ENCODE measurements around the gene MIGA2. TPM values are rescaled to one million over a fixed set of nuclear protein-coding genes. Genes with fewer than 3 reads are reported as not detected.

The MIGA2 gene
- total and polyA plus RNA-seq, 9 of the 15 experiments (the other 6 are each of a cell fraction or from before 2014, with no cell fraction given) = 0.15 to 54.1 (median 18.0) TPM

DNA sequence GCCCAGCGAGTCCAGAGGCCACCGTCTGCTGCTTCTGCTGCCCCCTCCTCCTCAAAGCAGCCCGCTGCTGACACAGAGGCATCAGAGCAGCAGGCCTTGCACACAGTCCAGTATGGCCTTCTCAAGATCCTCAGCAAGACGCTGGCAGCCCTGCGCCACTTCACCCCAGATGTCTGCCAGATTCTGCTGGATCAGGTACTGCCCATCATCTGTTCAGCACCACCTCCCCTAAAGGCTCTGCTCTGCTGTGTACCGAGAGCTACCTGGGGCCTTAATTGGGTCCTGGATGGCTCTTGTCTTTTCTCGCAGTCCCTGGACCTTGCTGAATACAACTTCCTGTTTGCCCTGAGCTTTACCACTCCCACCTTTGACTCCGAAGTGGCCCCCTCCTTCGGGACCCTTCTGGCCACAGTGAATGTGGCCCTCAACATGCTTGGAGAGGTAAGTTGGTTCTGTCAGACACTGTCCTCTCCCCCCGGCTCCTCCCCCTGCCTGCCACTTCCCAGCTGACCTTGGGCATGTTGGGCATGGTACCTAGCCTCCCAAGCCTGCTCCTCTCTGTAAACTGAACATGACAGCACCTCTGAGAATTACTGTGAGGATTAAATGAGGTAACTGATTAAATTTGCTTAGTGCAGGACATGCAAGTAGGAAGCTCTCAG lies 31.0 kb upstream of the MIGA2 start (continued):
- TF ChIP-seq, protein P1, sequence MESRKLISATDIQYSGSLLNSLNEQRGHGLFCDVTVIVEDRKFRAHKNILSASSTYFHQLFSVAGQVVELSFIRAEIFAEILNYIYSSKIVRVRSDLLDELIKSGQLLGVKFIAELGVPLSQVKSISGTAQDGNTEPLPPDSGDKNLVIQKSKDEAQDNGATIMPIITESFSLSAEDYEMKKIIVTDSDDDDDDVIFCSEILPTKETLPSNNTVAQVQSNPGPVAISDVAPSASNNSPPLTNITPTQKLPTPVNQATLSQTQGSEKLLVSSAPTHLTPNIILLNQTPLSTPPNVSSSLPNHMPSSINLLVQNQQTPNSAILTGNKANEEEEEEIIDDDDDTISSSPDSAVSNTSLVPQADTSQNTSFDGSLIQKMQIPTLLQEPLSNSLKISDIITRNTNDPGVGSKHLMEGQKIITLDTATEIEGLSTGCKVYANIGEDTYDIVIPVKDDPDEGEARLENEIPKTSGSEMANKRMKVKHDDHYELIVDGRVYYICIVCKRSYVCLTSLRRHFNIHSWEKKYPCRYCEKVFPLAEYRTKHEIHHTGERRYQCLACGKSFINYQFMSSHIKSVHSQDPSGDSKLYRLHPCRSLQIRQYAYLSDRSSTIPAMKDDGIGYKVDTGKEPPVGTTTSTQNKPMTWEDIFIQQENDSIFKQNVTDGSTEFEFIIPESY (CRISPR knock-in tag; IDR thresholded peaks at IDR 0.05) = no peak
- TF ChIP-seq ATF1 (CRISPR knock-in tag; IDR thresholded peaks at IDR 0.05) (no peak), ATF1 (tag; IDR thresholded peaks at IDR 0.05) (no peak), ZNF224 (CRISPR knock-in tag; IDR thresholded peaks at IDR 0.05) (no peak), CBX1 (IDR thresholded peaks at IDR 0.05; ENCODE audit: low read depth) (no peak), YBX1 (IDR thresholded peaks at IDR 0.05) (no peak), CC2D1A (IDR thresholded peaks at IDR 0.05) (no peak), SUPT5H (IDR thresholded peaks at IDR 0.05) (peak; percentile 46; the same call in 1 of the 2 replicates)

DNA sequence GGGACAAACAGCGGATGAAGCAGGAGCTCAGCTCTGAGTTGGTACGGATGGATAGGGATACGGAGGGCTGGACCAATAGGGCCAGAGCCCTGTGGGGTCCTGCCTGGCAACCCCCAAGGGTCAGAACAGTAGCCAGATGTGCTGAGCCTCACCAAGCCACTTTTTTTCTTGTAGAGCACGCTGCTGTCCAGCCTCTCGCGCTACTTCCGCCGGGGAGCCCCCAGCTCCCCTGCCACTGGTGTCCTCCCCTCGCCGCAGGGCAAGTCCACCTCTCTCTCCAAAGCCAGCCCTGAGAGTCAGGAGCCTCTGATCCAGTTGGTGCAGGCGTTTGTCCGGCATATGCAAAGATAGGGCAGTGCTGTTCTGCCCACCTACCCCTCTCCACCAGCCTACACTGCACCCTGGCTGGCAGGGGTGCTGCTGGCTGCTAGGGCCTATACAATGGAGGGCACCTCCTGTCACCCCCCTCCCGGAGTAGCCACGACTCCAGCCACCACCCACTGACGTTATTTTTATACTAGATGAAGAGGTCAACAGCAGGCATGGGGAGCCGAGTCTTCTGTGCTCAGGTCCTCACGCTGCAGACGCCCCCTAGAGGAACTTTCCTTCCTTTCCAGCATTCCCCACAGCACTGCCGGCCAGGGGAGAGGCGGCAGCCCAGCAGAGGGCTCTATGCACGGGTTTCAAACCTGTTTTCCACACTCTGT lies 29.9 kb upstream of the MIGA2 start:
- Histone ChIP-seq H3K4me1 (replicated peaks in 1 of 2; ENCODE audit: control insufficient read depth in 2 of 2, insufficient read depth in 2 of 2, low read length in 2 of 2) (peaks cover 0 to 36% of the 10 kb centered on the region in 2 experiments; a peak in 3 of 5 replicates), H3K9me1 (ENCODE audit: control insufficient read depth, insufficient read depth, low read length) (no peaks in the 10 kb centered on the region), H2AFZ (ENCODE audit: low read depth, low read length) (no peak overlapping the region), H4K20me1 (replicated peaks; ENCODE audit: control insufficient read depth, insufficient read depth, low read length) (peaks cover 17% of the 10 kb centered on the region), H3K36me3 (ENCODE audit: control insufficient read depth, insufficient read depth, low read length) (peaks cover 93% of the 10 kb centered on the region), H3K27me3 (ENCODE audit: control insufficient read depth in 2 of 2, insufficient read depth in 2 of 2, low read length in 2 of 2) (no peaks in the 10 kb centered on the region), H3K4me3 (no peak overlapping the region), H3K79me2 (ENCODE audit: control insufficient read depth, insufficient read depth, low read length) (no peaks in the 10 kb centered on the region), H3K27ac (ENCODE audit: extremely low read depth, low read depth, low read length) (peak overlapping the region; percentile 55; the same call in 1 of the 3 replicates), H3K9ac (ENCODE audit: insufficient read depth in 1 of 2, low read depth in 2 of 2, low read length in 2 of 2) (peak overlapping the region in 1 of 2 experiments; percentile 66; a peak in 2 of 4 replicates), H3K4me2 (ENCODE audit: insufficient read depth, low read length) (no peak overlapping the region), H3K9me3 (replicated peaks; ENCODE audit: control insufficient read depth, insufficient read depth, low read depth, low read length) (no peaks in the 10 kb centered on the region)
- peak; percentile 80 to 89 (median 84) for DNase-seq (ENCODE audit: extremely low read depth in 1 of 4, low spot score in 3 of 4)
- CTCF ChIA-PET (ENCODE audit: low intra/inter-chr PET ratio) = interaction anchor here (0.6 kb wide), 2 partner anchors 91 to 605 kb away, joined by 3 read pairs; no protein-coding TSS in a partner anchor
- POLR2A ChIA-PET = interaction anchor here (0.5 to 1.7 kb wide), 6 partner anchors 10 to 924 kb away, joined by 3 to 7 read pairs (median 3); no protein-coding TSS in a partner anchor
- intact Hi-C loops (cut with micrococcal nuclease) (loop anchor here (5.0 kb wide), 1 partner anchor 274 kb away; no protein-coding TSS in a partner anchor), in situ Hi-C loops (cut with MboI) (no loop called here)
- ATAC-seq = peak; percentile 96
- FAIRE-seq = peak; percentile 94
- 54% methylated on average over 21 of the region's 21 CpGs for WGBS (ENCODE audit: insufficient coverage, low coverage, missing lambda C conversion rate)
- TSS peak; percentile 81 for BruUV-seq (replicated peaks)
- TF ChIP-seq IRF2 (CRISPR knock-in tag; IDR thresholded peaks at IDR 0.05) (no peak), GATA2 (CRISPR knock-in tag; IDR thresholded peaks at IDR 0.05) (no peak), MAZ (CRISPR knock-in tag; conservative IDR thresholded peaks at IDR 0.05 in 1 of 2, IDR thresholded peaks at IDR 0.05 in 1 of 2) (peak in 1 of 2 experiments; percentile 43; a peak in 1 of 4 replicates), FOXJ2 (tag; IDR thresholded peaks at IDR 0.05) (no peak), FIP1L1 (IDR thresholded peaks at IDR 0.05; ENCODE audit: low read depth, low read length, poor library complexity, severe bottlenecking) (peak; percentile 52), ZNF696 (CRISPR knock-in tag; conservative IDR thresholded peaks at IDR 0.05) (no peak), RBM17 (IDR thresholded peaks at IDR 0.05; ENCODE audit: borderline replicate concordance, low read depth, low read length) (no peak)
- TF ChIP-seq, protein P2, sequence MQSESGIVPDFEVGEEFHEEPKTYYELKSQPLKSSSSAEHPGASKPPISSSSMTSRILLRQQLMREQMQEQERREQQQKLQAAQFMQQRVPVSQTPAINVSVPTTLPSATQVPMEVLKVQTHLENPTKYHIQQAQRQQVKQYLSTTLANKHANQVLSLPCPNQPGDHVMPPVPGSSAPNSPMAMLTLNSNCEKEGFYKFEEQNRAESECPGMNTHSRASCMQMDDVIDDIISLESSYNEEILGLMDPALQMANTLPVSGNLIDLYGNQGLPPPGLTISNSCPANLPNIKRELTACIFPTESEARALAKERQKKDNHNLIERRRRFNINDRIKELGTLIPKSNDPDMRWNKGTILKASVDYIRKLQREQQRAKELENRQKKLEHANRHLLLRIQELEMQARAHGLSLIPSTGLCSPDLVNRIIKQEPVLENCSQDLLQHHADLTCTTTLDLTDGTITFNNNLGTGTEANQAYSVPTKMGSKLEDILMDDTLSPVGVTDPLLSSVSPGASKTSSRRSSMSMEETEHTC (IDR thresholded peaks at IDR 0.05) = no peak
- TF ChIP-seq, protein P3, sequence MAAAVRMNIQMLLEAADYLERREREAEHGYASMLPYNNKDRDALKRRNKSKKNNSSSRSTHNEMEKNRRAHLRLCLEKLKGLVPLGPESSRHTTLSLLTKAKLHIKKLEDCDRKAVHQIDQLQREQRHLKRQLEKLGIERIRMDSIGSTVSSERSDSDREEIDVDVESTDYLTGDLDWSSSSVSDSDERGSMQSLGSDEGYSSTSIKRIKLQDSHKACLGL (CRISPR knock-in tag; IDR thresholded peaks at IDR 0.05; ENCODE audit: borderline replicate concordance, poor library complexity, severe bottlenecking) = no peak
